ENCODE results near the gene SORCS1. TPM values are rescaled to one million over a fixed set of nuclear protein-coding genes. Genes with fewer than 3 reads are reported as not detected.

The SORCS1 gene
- total and polyA plus RNA-seq, 4 donors: 0.04 to 3.5 (median 0.05) TPM

- Histone ChIP-seq H3K36me3 (ENCODE audit: control insufficient read depth in 4 of 4, insufficient read depth in 4 of 4, low read length in 4 of 4) (no peaks in the 10 kb centered on the region), H3K9ac (ENCODE audit: insufficient read depth in 1 of 2, low read length in 2 of 2) (no peak overlapping the region), H3K4me3 (no peak overlapping the region), H3K27ac (ENCODE audit: low read depth in 1 of 2, low read length in 1 of 2) (no peak overlapping the region), H3K9me3 (ENCODE audit: control insufficient read depth in 4 of 4, insufficient read depth in 3 of 4, low read length in 3 of 4) (peaks cover 0 to 2% (median 0%) of the 10 kb centered on the region in 4 donors), H3K27me3 (ENCODE audit: control insufficient read depth in 3 of 3, insufficient read depth in 3 of 3, low read length in 2 of 3) (no peaks in the 10 kb centered on the region), H3K4me1 (ENCODE audit: control insufficient read depth in 5 of 5, insufficient read depth in 5 of 5, low read length in 5 of 5) (peaks cover 0 to 2% (median 0%) of the 10 kb centered on the region in 5 donors)
- no peak for TF ChIP-seq CTCF (IDR thresholded peaks at IDR 0.05; ENCODE audit: control extremely low read depth, extremely low read depth)
- ATAC-seq (ENCODE audit: insufficient read depth, low FRiP score): no peak
- DNase-seq: no peak
- WGBS, 2 donors: 71 to 74% methylated on average over 5 of the region's 5 CpGs
Measured at GRCh38 chr10:106537866-106538265, 626.6 kb downstream of the SORCS1 start.

- DNase-seq (no peak), ATAC-seq (ENCODE audit: insufficient read depth, low FRiP score) (no peak)
- no peak for TF ChIP-seq CTCF (IDR thresholded peaks at IDR 0.05; ENCODE audit: control extremely low read depth, extremely low read depth)
- no peaks in the 10 kb centered on the region for H3K27me3 ChIP-seq (ENCODE audit: control insufficient read depth in 3 of 3, insufficient read depth in 3 of 3, low read length in 2 of 3)
- H3K9me3 ChIP-seq (ENCODE audit: control insufficient read depth in 4 of 4, insufficient read depth in 3 of 4, low read length in 3 of 4): peaks cover 0 to 2% (median 0%) of the 10 kb centered on the region in 4 donors
- no peak overlapping the region for H3K27ac ChIP-seq (ENCODE audit: low read depth in 1 of 2, low read length in 1 of 2)
- H3K9ac ChIP-seq (ENCODE audit: insufficient read depth in 1 of 2, low read length in 2 of 2): no peak overlapping the region
- peaks cover 0 to under 1% (median 0%) of the 10 kb centered on the region in 5 donors for H3K4me1 ChIP-seq (ENCODE audit: control insufficient read depth in 5 of 5, insufficient read depth in 5 of 5, low read length in 5 of 5)
- WGBS, 2 donors: 69 to 75% methylated on average over 5 of the region's 5 CpGs
- no peak overlapping the region for H3K4me3 ChIP-seq
- H3K36me3 ChIP-seq (ENCODE audit: control insufficient read depth in 4 of 4, insufficient read depth in 4 of 4, low read length in 4 of 4): no peaks in the 10 kb centered on the region
Measured at GRCh38 chr10:106535304-106535953, 629.1 kb downstream of the SORCS1 start.

- no peak for DNase-seq
- Histone ChIP-seq H3K36me3 (ENCODE audit: control insufficient read depth in 4 of 4, insufficient read depth in 4 of 4, low read length in 4 of 4) (no peaks in the 10 kb centered on the region), H3K4me1 (ENCODE audit: control insufficient read depth in 5 of 5, insufficient read depth in 5 of 5, low read length in 5 of 5) (no peaks in the 10 kb centered on the region), H3K9ac (ENCODE audit: insufficient read depth in 1 of 2, low read length in 2 of 2) (no peak overlapping the region), H3K27ac (ENCODE audit: low read depth in 1 of 2, low read length in 1 of 2) (no peak overlapping the region), H3K27me3 (ENCODE audit: control insufficient read depth in 3 of 3, insufficient read depth in 3 of 3, low read length in 2 of 3) (no peaks in the 10 kb centered on the region), H3K4me3 (no peak overlapping the region), H3K9me3 (ENCODE audit: control insufficient read depth in 4 of 4, insufficient read depth in 3 of 4, low read length in 3 of 4) (peaks cover 0 to 2% (median 0%) of the 10 kb centered on the region in 4 donors)
- 77 to 95% methylated on average over 2 of the region's 2 CpGs for WGBS, 2 donors
- ATAC-seq (ENCODE audit: insufficient read depth, low FRiP score): no peak
- no peak for TF ChIP-seq CTCF (IDR thresholded peaks at IDR 0.05; ENCODE audit: control extremely low read depth, extremely low read depth)
Measured at GRCh38 chr10:106534441-106534840, 630.1 kb downstream of the SORCS1 start.

- Histone ChIP-seq H3K4me1 (ENCODE audit: control insufficient read depth in 5 of 5, insufficient read depth in 5 of 5, low read length in 5 of 5) (no peaks in the 10 kb centered on the region), H3K9ac (ENCODE audit: insufficient read depth in 1 of 2, low read length in 2 of 2) (no peak overlapping the region), H3K27me3 (ENCODE audit: control insufficient read depth in 3 of 3, insufficient read depth in 3 of 3, low read length in 2 of 3) (no peaks in the 10 kb centered on the region), H3K27ac (ENCODE audit: low read depth in 1 of 2, low read length in 1 of 2) (no peak overlapping the region), H3K9me3 (ENCODE audit: control insufficient read depth in 4 of 4, insufficient read depth in 3 of 4, low read length in 3 of 4) (no peaks in the 10 kb centered on the region), H3K36me3 (ENCODE audit: control insufficient read depth in 4 of 4, insufficient read depth in 4 of 4, low read length in 4 of 4) (no peaks in the 10 kb centered on the region), H3K4me3 (no peak overlapping the region)
- ATAC-seq (ENCODE audit: insufficient read depth, low FRiP score) (no peak), DNase-seq (no peak)
- WGBS, 2 donors: 93 to 94% methylated on average over 2 of the region's 2 CpGs
- no peak for TF ChIP-seq CTCF (IDR thresholded peaks at IDR 0.05; ENCODE audit: control extremely low read depth, extremely low read depth)
Measured at GRCh38 chr10:106528702-106529101, 635.8 kb downstream of the SORCS1 start.

Data from lung (tissue), 12 donors.